Measurements from ENCODE around the gene PEX14.

The PEX14 gene

GRCh38 chr1:10653370-10654125, 178.8 kb downstream of the PEX14 start:
- TF ChIP-seq ZFP3 (CRISPR knock-in tag; IDR thresholded peaks at IDR 0.05) (no peak), ESRRG (CRISPR knock-in tag; IDR thresholded peaks at IDR 0.05) (no peak), CSDC2 (CRISPR knock-in tag; IDR thresholded peaks at IDR 0.05) (no peak), ZNF70 (CRISPR knock-in tag; IDR thresholded peaks at IDR 0.05) (no peak), CREB5 (CRISPR knock-in tag; IDR thresholded peaks at IDR 0.05; ENCODE audit: low read depth) (no peak), ZFP30 (CRISPR knock-in tag; IDR thresholded peaks at IDR 0.05) (no peak), ZNF565 (CRISPR knock-in tag; conservative IDR thresholded peaks at IDR 0.05; ENCODE audit: low read depth) (no peak), OSR1 (CRISPR knock-in tag; IDR thresholded peaks at IDR 0.05) (no peak), GLIS3 (CRISPR knock-in tag; IDR thresholded peaks at IDR 0.05) (no peak), SNAI2 (CRISPR knock-in tag; IDR thresholded peaks at IDR 0.05) (no peak), TSHZ2 (CRISPR knock-in tag; IDR thresholded peaks at IDR 0.05) (no peak), ARNTL (CRISPR knock-in tag; IDR thresholded peaks at IDR 0.05; ENCODE audit: borderline replicate concordance, low read depth) (no peak), PPARA (CRISPR knock-in tag; IDR thresholded peaks at IDR 0.05; ENCODE audit: borderline replicate concordance) (no peak), TCF4 (CRISPR knock-in tag; IDR thresholded peaks at IDR 0.05; ENCODE audit: borderline replicate concordance) (no peak), ISL1 (CRISPR knock-in tag; IDR thresholded peaks at IDR 0.05) (no peak), POU6F1 (CRISPR knock-in tag; IDR thresholded peaks at IDR 0.05; ENCODE audit: borderline replicate concordance, low read depth) (no peak), BACH2 (CRISPR knock-in tag; IDR thresholded peaks at IDR 0.05; ENCODE audit: borderline replicate concordance) (no peak)
- TF ChIP-seq, protein P1, sequence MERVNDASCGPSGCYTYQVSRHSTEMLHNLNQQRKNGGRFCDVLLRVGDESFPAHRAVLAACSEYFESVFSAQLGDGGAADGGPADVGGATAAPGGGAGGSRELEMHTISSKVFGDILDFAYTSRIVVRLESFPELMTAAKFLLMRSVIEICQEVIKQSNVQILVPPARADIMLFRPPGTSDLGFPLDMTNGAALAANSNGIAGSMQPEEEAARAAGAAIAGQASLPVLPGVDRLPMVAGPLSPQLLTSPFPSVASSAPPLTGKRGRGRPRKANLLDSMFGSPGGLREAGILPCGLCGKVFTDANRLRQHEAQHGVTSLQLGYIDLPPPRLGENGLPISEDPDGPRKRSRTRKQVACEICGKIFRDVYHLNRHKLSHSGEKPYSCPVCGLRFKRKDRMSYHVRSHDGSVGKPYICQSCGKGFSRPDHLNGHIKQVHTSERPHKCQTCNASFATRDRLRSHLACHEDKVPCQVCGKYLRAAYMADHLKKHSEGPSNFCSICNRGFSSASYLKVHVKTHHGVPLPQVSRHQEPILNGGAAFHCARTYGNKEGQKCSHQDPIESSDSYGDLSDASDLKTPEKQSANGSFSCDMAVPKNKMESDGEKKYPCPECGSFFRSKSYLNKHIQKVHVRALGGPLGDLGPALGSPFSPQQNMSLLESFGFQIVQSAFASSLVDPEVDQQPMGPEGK (CRISPR knock-in tag; IDR thresholded peaks at IDR 0.05; ENCODE audit: borderline replicate concordance), result no peak
- TF ChIP-seq, protein P2, sequence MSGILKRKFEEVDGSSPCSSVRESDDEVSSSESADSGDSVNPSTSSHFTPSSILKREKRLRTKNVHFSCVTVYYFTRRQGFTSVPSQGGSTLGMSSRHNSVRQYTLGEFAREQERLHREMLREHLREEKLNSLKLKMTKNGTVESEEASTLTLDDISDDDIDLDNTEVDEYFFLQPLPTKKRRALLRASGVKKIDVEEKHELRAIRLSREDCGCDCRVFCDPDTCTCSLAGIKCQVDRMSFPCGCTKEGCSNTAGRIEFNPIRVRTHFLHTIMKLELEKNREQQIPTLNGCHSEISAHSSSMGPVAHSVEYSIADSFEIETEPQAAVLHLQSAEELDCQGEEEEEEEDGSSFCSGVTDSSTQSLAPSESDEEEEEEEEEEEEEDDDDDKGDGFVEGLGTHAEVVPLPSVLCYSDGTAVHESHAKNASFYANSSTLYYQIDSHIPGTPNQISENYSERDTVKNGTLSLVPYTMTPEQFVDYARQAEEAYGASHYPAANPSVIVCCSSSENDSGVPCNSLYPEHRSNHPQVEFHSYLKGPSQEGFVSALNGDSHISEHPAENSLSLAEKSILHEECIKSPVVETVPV (CRISPR knock-in tag; IDR thresholded peaks at IDR 0.05), result no peak
- ATAC-seq, result no peak

- no peak for ATAC-seq
- TF ChIP-seq, protein P1 (CRISPR knock-in tag; IDR thresholded peaks at IDR 0.05; ENCODE audit: borderline replicate concordance), result no peak
- TF ChIP-seq, protein P2 (CRISPR knock-in tag; IDR thresholded peaks at IDR 0.05), result no peak
- TF ChIP-seq ARNTL (CRISPR knock-in tag; IDR thresholded peaks at IDR 0.05; ENCODE audit: borderline replicate concordance, low read depth) (no peak), TOX (CRISPR knock-in tag; IDR thresholded peaks at IDR 0.05; ENCODE audit: borderline replicate concordance) (no peak), GLIS3 (CRISPR knock-in tag; IDR thresholded peaks at IDR 0.05) (no peak), CSDC2 (CRISPR knock-in tag; IDR thresholded peaks at IDR 0.05) (no peak), ZFP3 (CRISPR knock-in tag; IDR thresholded peaks at IDR 0.05) (no peak), ISL1 (CRISPR knock-in tag; IDR thresholded peaks at IDR 0.05) (no peak), RARB (CRISPR knock-in tag; IDR thresholded peaks at IDR 0.05) (no peak), BACH2 (CRISPR knock-in tag; IDR thresholded peaks at IDR 0.05; ENCODE audit: borderline replicate concordance) (no peak), PPARA (CRISPR knock-in tag; IDR thresholded peaks at IDR 0.05; ENCODE audit: borderline replicate concordance) (no peak), ZC3H10 (CRISPR knock-in tag; IDR thresholded peaks at IDR 0.05) (no peak), ZNF70 (CRISPR knock-in tag; IDR thresholded peaks at IDR 0.05) (no peak), TSHZ2 (CRISPR knock-in tag; IDR thresholded peaks at IDR 0.05) (no peak), TCF4 (CRISPR knock-in tag; IDR thresholded peaks at IDR 0.05; ENCODE audit: borderline replicate concordance) (no peak)
These were observed 180.3 kb downstream of the PEX14 start for GRCh38 chr1:10655002-10655401.

All from SK-N-SH treated with all-trans-retinoic acid at 6 μM for 48 hours (cell line).